Panc1 (cell line): Measurements from ENCODE around the gene CCSAP. TPM values are rescaled to one million over a fixed set of nuclear protein-coding genes. Genes with fewer than 3 reads are reported as not detected.

Experiments
- ATAC-seq: fragments of 200-7000 bp; cut with Tn5 transposase; 2 replicates; pipeline ENCODE4 v1.9.1; 2020; ENCODE audit warnings: mild to moderate bottlenecking, moderate library complexity
- BruUV-seq: library from RNA; stranded (reverse); fragments of 400-500 nt; replicated peaks from 2 replicates; lab custom pipeline; 2021; lab: Mats Ljungman, UMichigan
- CTCF ChIA-PET: fragments of 300-600 bp; sonication (Branson Sonifier 250); formaldehyde crosslinking; loops from one replicate; lab custom pipeline; 2022; ENCODE audit warnings: antibody characterized with exemption; lab: Charles Lee
- POLR2A ChIA-PET: fragments of 300-600 bp; sonication (Branson Sonifier 250); formaldehyde crosslinking; loops from one replicate; lab custom pipeline; 2022; ENCODE audit warnings: antibody characterized with exemption; lab: Charles Lee
- DNase-seq: peaks from one replicate; pipeline ENCODE4 v3.0.0-alpha.2; 2010; ENCODE audit warnings: low read depth, low spot score
- H3K27ac ChIP-seq: 2 replicates; pipeline ENCODE4 v1.5.1; 2011; ENCODE audit warnings: mild to moderate bottlenecking, low read length, inconsistent platforms
- H3K27me3 ChIP-seq: fragments of 200-500 bp; sonication (Bioruptor generic); 2 replicates; pipeline ENCODE4 v1.6.0; 2014; ENCODE audit warnings: low read length, inconsistent platforms; ENCODE audit not compliant: control insufficient read depth, insufficient read depth
- H3K36me3 ChIP-seq: fragments of 200-500 bp; sonication (Bioruptor generic); 2 replicates; pipeline ENCODE4 v1.5.1; 2014; ENCODE audit warnings: inconsistent platforms, mild to moderate bottlenecking, low read length, moderate library complexity; ENCODE audit not compliant: control insufficient read depth, insufficient read depth
- H3K4me1 ChIP-seq: 2 replicates; pipeline ENCODE4 v1.5.1; 2011; ENCODE audit warnings: inconsistent platforms, mild to moderate bottlenecking, low read length, moderate library complexity; ENCODE audit not compliant: control insufficient read depth, insufficient read depth
- H3K4me3 ChIP-seq, 2 experiments: 2 replicates each; pipeline ENCODE4 v1.5.1; 2011 to 2012; ENCODE audit warnings: low read depth in 2 of 2, low read length in 2 of 2, mild to moderate bottlenecking in 2 of 2, inconsistent platforms in 1 of 2, moderate library complexity in 1 of 2
- H3K9me3 ChIP-seq: fragments of 200-500 bp; sonication (Bioruptor generic); 2 replicates; pipeline ENCODE4 v1.5.1; 2014; ENCODE audit warnings: low read depth, mild to moderate bottlenecking, inconsistent platforms, low read length, moderate library complexity; ENCODE audit not compliant: control insufficient read depth, insufficient read depth
- POLR2AphosphoS5 ChIP-seq: IDR thresholded peaks from 2 replicates; pipeline ENCODE4 v1.6.1; 2012; ENCODE audit warnings: mild to moderate bottlenecking, low read depth, low read length, moderate library complexity
- REST ChIP-seq, 2 experiments: IDR thresholded peaks; 2 replicates each; pipeline ENCODE4 v1.6.1; 2011 to 2012; ENCODE audit warnings: low read depth in 2 of 2, control low read depth in 1 of 2, low read length in 1 of 2, mild to moderate bottlenecking in 1 of 2, moderate library complexity in 1 of 2; ENCODE audit not compliant: insufficient read depth in 1 of 2
- SIN3A ChIP-seq: IDR thresholded peaks from 2 replicates; pipeline ENCODE4 v1.6.1; 2012; ENCODE audit warnings: low read depth, mild to moderate bottlenecking, low read length, moderate library complexity, borderline replicate concordance; ENCODE audit not compliant: insufficient read depth
- TCF7L2 ChIP-seq: IDR thresholded peaks from 2 replicates; pipeline ENCODE4 v1.6.1; 2011; ENCODE audit warnings: mild to moderate bottlenecking, low read depth, low read length, inconsistent platforms
- in situ Hi-C: cut with HindIII; loops from 2 replicates; pipeline ENCODE4 v1.10.0; 2016; ENCODE audit warnings: low sequenced_read_pairs, low pct_unique_long_range_greater_than_20kb
- intact Hi-C: fragments of 100-400 bp; cut with micrococcal nuclease; formaldehyde crosslinking; loops from one replicate; pipeline ENCODE4 v1.10.0; 2022; ENCODE audit not compliant: unreplicated experiment
- total RNA-seq: library from RNA; stranded (reverse); gene quantifications from one replicate; pipeline ENCODE4 v1.2.1, GENCODE V29; 2021; ENCODE audit not compliant: unreplicated experiment
- TF ChIP-seq, protein P1 (sequence below): fragments of 450-650 bp; IDR thresholded peaks from 2 replicates; pipeline ENCODE4 v1.5.1; 2017; ENCODE audit warnings: mild to moderate bottlenecking

CCSAP gene
- total RNA-seq, 1 experiment from 2014 or later, result 11.6 TPM

DNA sequence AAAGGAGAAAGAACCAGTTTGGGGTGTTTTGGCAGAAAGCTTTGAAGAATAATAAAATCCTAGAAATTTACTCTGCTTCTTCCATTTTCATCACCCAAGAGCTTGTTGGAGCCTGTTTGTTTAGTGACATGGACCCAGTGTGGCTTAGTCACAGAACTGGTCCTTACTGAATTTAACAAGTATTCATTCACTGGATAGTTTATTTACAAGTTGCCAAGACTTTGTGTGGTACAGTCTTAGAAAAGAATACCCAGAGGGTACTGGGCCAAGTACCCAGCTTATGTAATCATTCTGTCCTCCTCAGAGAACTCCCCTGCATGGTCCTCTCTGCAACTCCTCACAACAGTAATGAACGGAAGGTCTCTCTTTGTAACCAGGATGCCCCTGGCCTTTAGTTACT is 55.6 kb downstream of the CCSAP start:
- Histone ChIP-seq H3K27me3 (no peaks in the 10 kb centered on the region), H3K9me3 (peaks cover 4% of the 10 kb centered on the region; the same call in 1 of the 2 replicates), H3K4me1 (no peaks in the 10 kb centered on the region), H3K27ac (no peak overlapping the region), H3K4me3 (no peak overlapping the region), H3K36me3 (no peaks in the 10 kb centered on the region; the same call in 1 of the 2 replicates)
- TF ChIP-seq, protein P1, sequence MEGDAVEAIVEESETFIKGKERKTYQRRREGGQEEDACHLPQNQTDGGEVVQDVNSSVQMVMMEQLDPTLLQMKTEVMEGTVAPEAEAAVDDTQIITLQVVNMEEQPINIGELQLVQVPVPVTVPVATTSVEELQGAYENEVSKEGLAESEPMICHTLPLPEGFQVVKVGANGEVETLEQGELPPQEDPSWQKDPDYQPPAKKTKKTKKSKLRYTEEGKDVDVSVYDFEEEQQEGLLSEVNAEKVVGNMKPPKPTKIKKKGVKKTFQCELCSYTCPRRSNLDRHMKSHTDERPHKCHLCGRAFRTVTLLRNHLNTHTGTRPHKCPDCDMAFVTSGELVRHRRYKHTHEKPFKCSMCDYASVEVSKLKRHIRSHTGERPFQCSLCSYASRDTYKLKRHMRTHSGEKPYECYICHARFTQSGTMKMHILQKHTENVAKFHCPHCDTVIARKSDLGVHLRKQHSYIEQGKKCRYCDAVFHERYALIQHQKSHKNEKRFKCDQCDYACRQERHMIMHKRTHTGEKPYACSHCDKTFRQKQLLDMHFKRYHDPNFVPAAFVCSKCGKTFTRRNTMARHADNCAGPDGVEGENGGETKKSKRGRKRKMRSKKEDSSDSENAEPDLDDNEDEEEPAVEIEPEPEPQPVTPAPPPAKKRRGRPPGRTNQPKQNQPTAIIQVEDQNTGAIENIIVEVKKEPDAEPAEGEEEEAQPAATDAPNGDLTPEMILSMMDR, result no peak
- no peak for TF ChIP-seq POLR2AphosphoS5
- TF ChIP-seq SIN3A, result no peak
- TF ChIP-seq REST (IDR thresholded peaks at IDR 0.05; ENCODE audit: insufficient read depth in 1 of 2, low read depth in 2 of 2, low read length in 1 of 2), result no peak
- TF ChIP-seq TCF7L2, result no peak
- no TSS peak for BruUV-seq
- no peak for ATAC-seq
- intact Hi-C loops (no loop called here), in situ Hi-C loops (no loop called here)
- CTCF ChIA-PET, result no interaction called here
- DNase-seq, result no peak
- POLR2A ChIA-PET, result no interaction called here

- Histone ChIP-seq H3K4me3 (no peak overlapping the region), H3K27ac (no peak overlapping the region), H3K27me3 (no peaks in the 10 kb centered on the region), H3K36me3 (no peaks in the 10 kb centered on the region; the same call in 1 of the 2 replicates), H3K9me3 (peaks cover 8% of the 10 kb centered on the region; the same call in 1 of the 2 replicates), H3K4me1 (no peaks in the 10 kb centered on the region)
- in situ Hi-C loops (no loop called here), intact Hi-C loops (no loop called here)
- DNase-seq (no peak), ATAC-seq (no peak)
- TF ChIP-seq REST (IDR thresholded peaks at IDR 0.05; ENCODE audit: insufficient read depth in 1 of 2, low read depth in 2 of 2, low read length in 1 of 2) (no peak), POLR2AphosphoS5 (no peak)
- TF ChIP-seq, protein P1, result no peak
- ChIA-PET POLR2A (no interaction called here), CTCF (no interaction called here)
- no TSS peak for BruUV-seq
Measured at GRCh38 chr1:229286099-229286766, 56.6 kb downstream of the CCSAP start.
